Measurements from ENCODE around the gene LYPD6B.

Gene LYPD6B

DNA sequence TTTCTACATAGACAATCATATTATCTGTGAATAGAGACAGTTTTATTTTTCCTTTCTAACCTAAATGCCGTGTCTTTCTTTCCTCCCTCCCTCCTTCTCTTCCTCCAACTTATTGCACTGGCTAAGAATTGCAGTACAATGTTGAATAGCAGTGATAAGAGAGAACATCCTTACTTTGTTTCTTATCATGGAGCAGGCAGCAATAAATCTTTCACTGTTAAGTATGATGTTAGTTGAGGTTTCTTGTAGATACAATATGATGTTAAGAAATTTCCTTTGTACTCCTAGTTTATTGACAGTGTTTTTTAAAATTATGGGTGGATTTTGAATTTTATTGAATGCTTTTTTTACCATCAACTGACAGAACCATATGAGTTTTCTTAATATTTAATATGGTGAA is 6.0 kb downstream of the LYPD6B start:
- TF ChIP-seq NFIC (IDR thresholded peaks at IDR 0.05) (no peak), CREB1 (IDR thresholded peaks at IDR 0.05; ENCODE audit: low read depth) (no peak), TAF1 (IDR thresholded peaks at IDR 0.05; ENCODE audit: low read depth) (no peak), TEAD4 (IDR thresholded peaks at IDR 0.05) (no peak), YY1 (IDR thresholded peaks at IDR 0.05; ENCODE audit: low read depth) (no peak), CEBPB (IDR thresholded peaks at IDR 0.05) (no peak), EGR1 (IDR thresholded peaks at IDR 0.05) (no peak), ZBTB7A (IDR thresholded peaks at IDR 0.05; ENCODE audit: low read depth) (no peak)
- TF ChIP-seq, protein P1, sequence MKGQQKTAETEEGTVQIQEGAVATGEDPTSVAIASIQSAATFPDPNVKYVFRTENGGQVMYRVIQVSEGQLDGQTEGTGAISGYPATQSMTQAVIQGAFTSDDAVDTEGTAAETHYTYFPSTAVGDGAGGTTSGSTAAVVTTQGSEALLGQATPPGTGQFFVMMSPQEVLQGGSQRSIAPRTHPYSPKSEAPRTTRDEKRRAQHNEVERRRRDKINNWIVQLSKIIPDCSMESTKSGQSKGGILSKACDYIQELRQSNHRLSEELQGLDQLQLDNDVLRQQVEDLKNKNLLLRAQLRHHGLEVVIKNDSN (IDR thresholded peaks at IDR 0.05): no peak
- TF ChIP-seq, protein P2, sequence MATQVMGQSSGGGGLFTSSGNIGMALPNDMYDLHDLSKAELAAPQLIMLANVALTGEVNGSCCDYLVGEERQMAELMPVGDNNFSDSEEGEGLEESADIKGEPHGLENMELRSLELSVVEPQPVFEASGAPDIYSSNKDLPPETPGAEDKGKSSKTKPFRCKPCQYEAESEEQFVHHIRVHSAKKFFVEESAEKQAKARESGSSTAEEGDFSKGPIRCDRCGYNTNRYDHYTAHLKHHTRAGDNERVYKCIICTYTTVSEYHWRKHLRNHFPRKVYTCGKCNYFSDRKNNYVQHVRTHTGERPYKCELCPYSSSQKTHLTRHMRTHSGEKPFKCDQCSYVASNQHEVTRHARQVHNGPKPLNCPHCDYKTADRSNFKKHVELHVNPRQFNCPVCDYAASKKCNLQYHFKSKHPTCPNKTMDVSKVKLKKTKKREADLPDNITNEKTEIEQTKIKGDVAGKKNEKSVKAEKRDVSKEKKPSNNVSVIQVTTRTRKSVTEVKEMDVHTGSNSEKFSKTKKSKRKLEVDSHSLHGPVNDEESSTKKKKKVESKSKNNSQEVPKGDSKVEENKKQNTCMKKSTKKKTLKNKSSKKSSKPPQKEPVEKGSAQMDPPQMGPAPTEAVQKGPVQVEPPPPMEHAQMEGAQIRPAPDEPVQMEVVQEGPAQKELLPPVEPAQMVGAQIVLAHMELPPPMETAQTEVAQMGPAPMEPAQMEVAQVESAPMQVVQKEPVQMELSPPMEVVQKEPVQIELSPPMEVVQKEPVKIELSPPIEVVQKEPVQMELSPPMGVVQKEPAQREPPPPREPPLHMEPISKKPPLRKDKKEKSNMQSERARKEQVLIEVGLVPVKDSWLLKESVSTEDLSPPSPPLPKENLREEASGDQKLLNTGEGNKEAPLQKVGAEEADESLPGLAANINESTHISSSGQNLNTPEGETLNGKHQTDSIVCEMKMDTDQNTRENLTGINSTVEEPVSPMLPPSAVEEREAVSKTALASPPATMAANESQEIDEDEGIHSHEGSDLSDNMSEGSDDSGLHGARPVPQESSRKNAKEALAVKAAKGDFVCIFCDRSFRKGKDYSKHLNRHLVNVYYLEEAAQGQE (IDR thresholded peaks at IDR 0.05; ENCODE audit: low read depth): no peak
- TF ChIP-seq, protein P3, sequence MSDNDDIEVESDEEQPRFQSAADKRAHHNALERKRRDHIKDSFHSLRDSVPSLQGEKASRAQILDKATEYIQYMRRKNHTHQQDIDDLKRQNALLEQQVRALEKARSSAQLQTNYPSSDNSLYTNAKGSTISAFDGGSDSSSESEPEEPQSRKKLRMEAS (IDR thresholded peaks at IDR 0.05): no peak

DNA sequence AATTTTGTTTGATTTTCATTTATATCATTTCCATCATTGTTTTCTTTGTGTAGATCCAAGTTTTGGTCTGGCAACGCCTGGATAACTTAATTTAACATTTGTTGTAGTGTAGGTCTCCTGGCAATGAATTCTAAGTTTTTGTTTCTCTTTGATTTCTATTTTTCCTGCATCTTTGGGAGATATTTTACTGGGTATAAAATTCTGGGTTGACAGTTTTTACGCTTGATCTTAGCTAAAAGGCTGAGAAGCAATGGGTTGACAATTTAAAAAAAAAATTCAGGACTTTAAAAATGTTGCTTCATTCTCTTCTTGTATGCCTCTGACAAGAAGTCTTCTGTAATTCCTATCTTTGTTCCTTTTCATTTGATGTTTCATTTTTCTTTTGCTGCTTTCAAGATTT is 8.6 kb downstream of the LYPD6B start:
- no peak for TF ChIP-seq CEBPB (IDR thresholded peaks at IDR 0.05)
- no peak for TF ChIP-seq TEAD4 (IDR thresholded peaks at IDR 0.05)
- TF ChIP-seq FOXM1 (IDR thresholded peaks at IDR 0.05; ENCODE audit: borderline replicate concordance, low read depth): no peak
- TF ChIP-seq NFIC (IDR thresholded peaks at IDR 0.05): no peak
- TF ChIP-seq, protein P2 (IDR thresholded peaks at IDR 0.05; ENCODE audit: low read depth): no peak
- TF ChIP-seq, protein P1 (IDR thresholded peaks at IDR 0.05): no peak

DNA sequence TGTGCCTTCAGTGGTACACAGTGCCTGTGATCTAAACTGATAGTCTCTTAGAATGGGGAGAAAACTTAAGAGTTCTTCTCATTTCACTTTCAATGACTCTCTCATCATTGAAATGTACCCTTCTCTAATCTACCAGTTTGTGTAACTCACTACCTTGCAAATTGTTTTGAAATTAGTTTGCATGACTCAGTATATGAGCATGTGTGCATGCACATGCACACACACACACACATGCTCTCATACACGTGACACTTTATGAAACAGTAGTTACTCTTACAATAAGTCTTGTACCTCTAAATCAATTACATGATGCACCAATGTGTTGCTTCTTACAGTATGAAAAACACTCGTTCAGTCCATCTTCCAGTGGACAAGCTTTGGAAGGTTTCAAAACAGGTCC is 10.6 kb downstream of the LYPD6B start:
- TF ChIP-seq, protein P2 (IDR thresholded peaks at IDR 0.05; ENCODE audit: low read depth): no peak
- TF ChIP-seq, protein P1 (IDR thresholded peaks at IDR 0.05): no peak
- TF ChIP-seq TEAD4 (IDR thresholded peaks at IDR 0.05): no peak
- TF ChIP-seq NFIC (IDR thresholded peaks at IDR 0.05): no peak
- no peak for TF ChIP-seq RAD21 (IDR thresholded peaks at IDR 0.05; ENCODE audit: low read depth)
- no peak for TF ChIP-seq EP300 (IDR thresholded peaks at IDR 0.05; ENCODE audit: borderline replicate concordance)
- TF ChIP-seq CREB1 (IDR thresholded peaks at IDR 0.05; ENCODE audit: low read depth): no peak
- no peak for TF ChIP-seq TCF12 (IDR thresholded peaks at IDR 0.05; ENCODE audit: low read depth)
- no peak for TF ChIP-seq ZBTB7A (IDR thresholded peaks at IDR 0.05; ENCODE audit: low read depth)
- TF ChIP-seq EGR1 (IDR thresholded peaks at IDR 0.05): no peak
- no peak for TF ChIP-seq CEBPB (IDR thresholded peaks at IDR 0.05)
- TF ChIP-seq TAF1 (IDR thresholded peaks at IDR 0.05; ENCODE audit: low read depth): no peak
- no peak for TF ChIP-seq FOXM1 (IDR thresholded peaks at IDR 0.05; ENCODE audit: borderline replicate concordance, low read depth)

DNA sequence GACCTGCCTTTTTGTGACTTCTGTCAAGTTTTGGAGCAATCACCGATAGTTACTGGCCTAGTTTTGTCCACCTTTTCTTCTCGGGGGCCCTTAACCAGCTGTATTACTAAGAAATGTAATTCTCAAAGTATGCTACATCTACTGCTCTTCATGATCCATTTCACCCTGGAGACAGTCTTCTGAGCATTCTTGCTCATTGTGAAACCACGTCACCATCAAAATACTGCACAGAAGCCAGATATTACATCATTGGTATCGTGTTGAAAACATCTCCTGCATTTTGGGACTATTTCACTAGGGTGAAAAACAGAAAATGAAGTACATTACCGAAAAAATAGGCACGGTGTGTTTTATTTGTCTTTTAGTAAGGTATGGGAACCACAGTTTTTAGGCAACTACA is 11.7 kb downstream of the LYPD6B start:
- TF ChIP-seq CREB1 (IDR thresholded peaks at IDR 0.05; ENCODE audit: low read depth) (no peak), EP300 (IDR thresholded peaks at IDR 0.05; ENCODE audit: borderline replicate concordance) (no peak), YY1 (IDR thresholded peaks at IDR 0.05; ENCODE audit: low read depth) (no peak), TCF12 (IDR thresholded peaks at IDR 0.05; ENCODE audit: low read depth) (no peak), FOXM1 (IDR thresholded peaks at IDR 0.05; ENCODE audit: borderline replicate concordance, low read depth) (no peak), CEBPB (IDR thresholded peaks at IDR 0.05) (no peak)
- TF ChIP-seq, protein P2 (IDR thresholded peaks at IDR 0.05; ENCODE audit: low read depth): no peak

Measured in Ishikawa (cell line).